VCaP (cell line): ENCODE results near the gene ZBTB20.

Source experiments
- H3K27ac ChIP-seq: fragments of 450-650 bp; 2 replicates; pipeline ENCODE4 v1.5.1; 2017
- CTCF ChIP-seq: fragments of 450-650 bp; conservative IDR thresholded peaks from 2 replicates; pipeline ENCODE4 v1.5.1; 2017; ENCODE audit warnings: mild to moderate bottlenecking, moderate library complexity

The ZBTB20 gene

GRCh38 chr3:114356066-114356465, 791.0 kb downstream of the ZBTB20 start:
- H3K27ac ChIP-seq, result no peak overlapping the region
- TF ChIP-seq CTCF, result no peak

GRCh38 chr3:114355653-114356052, 791.4 kb downstream of the ZBTB20 start:
- TF ChIP-seq CTCF, result no peak

GRCh38 chr3:114351822-114352145, 795.3 kb downstream of the ZBTB20 start:
- H3K27ac ChIP-seq, result no peak overlapping the region
- TF ChIP-seq CTCF, result no peak

More at GRCh38 chr3:114355653-114356052, 791.4 kb downstream of the ZBTB20 start:
- H3K27ac ChIP-seq, result no peak overlapping the region

GRCh38 chr3:114351123-114351821, 795.8 kb downstream of the ZBTB20 start:
- no peak for TF ChIP-seq CTCF

GRCh38 chr3:114350690-114351089, 796.4 kb downstream of the ZBTB20 start:
- no peak for TF ChIP-seq CTCF
- no peak overlapping the region for H3K27ac ChIP-seq

More at GRCh38 chr3:114351123-114351821, 795.8 kb downstream of the ZBTB20 start:
- H3K27ac ChIP-seq, result no peak overlapping the region

- H3K27ac ChIP-seq, result no peak overlapping the region
- TF ChIP-seq CTCF, result no peak
Observed at GRCh38 chr3:114350271-114350670, 796.8 kb downstream of the ZBTB20 start.

- no peak overlapping the region for H3K27ac ChIP-seq
- no peak for TF ChIP-seq CTCF
Observed at GRCh38 chr3:114344492-114344891, 802.6 kb downstream of the ZBTB20 start.
